OCI-M2 (cell line): ENCODE measurements around the gene KCNAB3.

ENCODE experiments used
- DNase-seq: peaks from one replicate; lab custom pipeline; 2025; ENCODE audit not compliant: unreplicated experiment; lab: John Stamatoyannopoulos, UW

Gene KCNAB3

GRCh38 chr17:7881276-7882054 lies 48.2 kb downstream of the KCNAB3 start:
- no peak for DNase-seq

GRCh38 chr17:7880076-7880868 lies 49.4 kb downstream of the KCNAB3 start:
- no peak for DNase-seq

GRCh38 chr17:7878234-7878633 lies 51.4 kb downstream of the KCNAB3 start:
- no peak for DNase-seq

- DNase-seq, result no peak
Observed at GRCh38 chr17:7875804-7876370, 53.8 kb downstream of the KCNAB3 start.

GRCh38 chr17:7873051-7873450 lies 56.6 kb downstream of the KCNAB3 start:
- DNase-seq, result no peak
